Activated T-cell treated with anti-CD3 and anti-CD28 coated beads, Interleukin-2, amount 50 U/mL, for 72 hours (primary cell): ENCODE results near the gene LAG3. TPM values are rescaled to one million over a fixed set of nuclear protein-coding genes. Genes with fewer than 3 reads are reported as not detected.

Experiments used
- ATAC-seq, 2 donors: fragments of 150-1000 bp; cut with Tn5 transposase; replicated peaks in 1 of 2; 2 replicates each; pipeline ENCODE4 v1.10.0; 2021; ENCODE audit warnings: moderate library complexity in 2 of 2, mild to moderate bottlenecking in 1 of 2
- DNase-seq, 2 donors: peaks; one replicate each; pipeline ENCODE4 v3.0.0; 2021 to 2022; ENCODE audit warnings: mixed read lengths in 1 of 2
- H3K27ac Mint-ChIP-seq: one replicate; pipeline ENCODE4 v1.8.0; 2022; ENCODE audit warnings: mild to moderate bottlenecking, moderate library complexity, mixed read lengths
- H3K27me3 Mint-ChIP-seq: one replicate; pipeline ENCODE4 v1.8.0; 2022; ENCODE audit warnings: low read depth, mixed read lengths
- H3K36me3 Mint-ChIP-seq, 2 donors: one replicate each; pipeline ENCODE4 v1.8.0; 2022; ENCODE audit warnings: mixed read lengths in 2 of 2, mild to moderate bottlenecking in 1 of 2; ENCODE audit not compliant: insufficient read depth in 2 of 2
- H3K4me1 Mint-ChIP-seq: one replicate; pipeline ENCODE4 v1.8.0; 2022; ENCODE audit warnings: low read depth, mixed read lengths
- H3K4me3 Mint-ChIP-seq, 2 donors: one replicate each; pipeline ENCODE4 v1.8.0; 2022; ENCODE audit warnings: mild to moderate bottlenecking in 2 of 2, mixed read lengths in 2 of 2, moderate library complexity in 2 of 2
- H3K9me3 Mint-ChIP-seq, 2 donors: one replicate each; pipeline ENCODE4 v1.8.0; 2022; ENCODE audit warnings: mixed read lengths in 2 of 2
- total RNA-seq, 2 donors: library from RNA; stranded (reverse); gene quantifications; one replicate each; pipeline ENCODE4 v1.2.3, GENCODE V29; 2022

Gene LAG3
- total RNA-seq, 2 donors from 2014 or later, result 117 to 188 TPM

GRCh38 chr12:6818645-6819044 lies 46.3 kb downstream of the LAG3 start:
- no peak overlapping the region for H3K27ac Mint-ChIP-seq
- H3K27me3 Mint-ChIP-seq, result peaks cover 15% of the 10 kb centered on the region

GRCh38 chr12:6819106-6820030 lies 47.0 kb downstream of the LAG3 start:
- H3K4me3 Mint-ChIP-seq, result no peak overlapping the region
- ATAC-seq (no peak), DNase-seq (no peak)
- H3K27me3 Mint-ChIP-seq, result peaks cover 16% of the 10 kb centered on the region
- H3K27ac Mint-ChIP-seq, result no peak overlapping the region
- H3K4me1 Mint-ChIP-seq, result peaks cover 9% of the 10 kb centered on the region
- peaks cover 6 to 7% of the 10 kb centered on the region in 2 donors for H3K36me3 Mint-ChIP-seq
- no peaks in the 10 kb centered on the region for H3K9me3 Mint-ChIP-seq

More at GRCh38 chr12:6818645-6819044, 46.3 kb downstream of the LAG3 start:
- no peak for DNase-seq
- no peaks in the 10 kb centered on the region for H3K9me3 Mint-ChIP-seq
- peaks cover 6 to 7% of the 10 kb centered on the region in 2 donors for H3K36me3 Mint-ChIP-seq
- ATAC-seq, result no peak
- H3K4me1 Mint-ChIP-seq, result peaks cover 9% of the 10 kb centered on the region
- no peak overlapping the region for H3K4me3 Mint-ChIP-seq

- H3K27ac Mint-ChIP-seq, result no peak overlapping the region
- peaks cover 9% of the 10 kb centered on the region for H3K4me1 Mint-ChIP-seq
- no peaks in the 10 kb centered on the region for H3K9me3 Mint-ChIP-seq
- H3K36me3 Mint-ChIP-seq, result peaks cover 6% of the 10 kb centered on the region in 2 donors
- no peak for DNase-seq
- H3K4me3 Mint-ChIP-seq, result no peak overlapping the region
- H3K27me3 Mint-ChIP-seq, result peaks cover 24% of the 10 kb centered on the region
- ATAC-seq, result no peak
Observed at GRCh38 chr12:6820166-6820565, 47.8 kb downstream of the LAG3 start.

GRCh38 chr12:6821591-6822425 lies 49.5 kb downstream of the LAG3 start, which contains the start of gene GPR162:
Gene GPR162, plus strand, starts transcription at chr12:6821821. Its CDS starts 2,078 bp downstream, at chr12:6823899.
- Mint-ChIP-seq H3K27me3 (peaks cover 37% of the 10 kb centered on the region), H3K27ac (no peak within 1 kb of the TSS), H3K4me1 (peaks cover 14% of the 10 kb centered on the region), H3K9me3 (no peaks in the 10 kb centered on the region), H3K36me3 (peaks cover 6% of the 10 kb centered on the region in 2 donors), H3K4me3 (peak within 1 kb of the TSS; percentile 57 to 69)
- ATAC-seq, result peak; percentile 4 to 6
- DNase-seq, result no peak

- Mint-ChIP-seq H3K27me3 (peaks cover 45% of the 10 kb centered on the region), H3K36me3 (peaks cover 4% of the 10 kb centered on the region in 2 donors), H3K9me3 (no peaks in the 10 kb centered on the region), H3K27ac (no peak overlapping the region), H3K4me1 (peaks cover 20% of the 10 kb centered on the region), H3K4me3 (peak overlapping the region in 1 of 2 donors; percentile 40)
- ATAC-seq, result no peak
- no peak for DNase-seq
Observed at GRCh38 chr12:6822426-6823135, 50.3 kb downstream of the LAG3 start.

- H3K36me3 Mint-ChIP-seq, result peaks cover 0 to 2% of the 10 kb centered on the region in 2 donors
- no peaks in the 10 kb centered on the region for H3K9me3 Mint-ChIP-seq
- H3K4me1 Mint-ChIP-seq, result peaks cover 26% of the 10 kb centered on the region
- no peak for ATAC-seq
- H3K27ac Mint-ChIP-seq, result no peak overlapping the region
- peaks cover 53% of the 10 kb centered on the region for H3K27me3 Mint-ChIP-seq
- no peak for DNase-seq
- no peak overlapping the region for H3K4me3 Mint-ChIP-seq
Observed at GRCh38 chr12:6823182-6824084, 51.1 kb downstream of the LAG3 start.

GRCh38 chr12:6824085-6824775 lies 51.9 kb downstream of the LAG3 start:
- H3K4me1 Mint-ChIP-seq, result peaks cover 30% of the 10 kb centered on the region
- peaks cover 59% of the 10 kb centered on the region for H3K27me3 Mint-ChIP-seq
- H3K4me3 Mint-ChIP-seq, result no peak overlapping the region
- no peak for ATAC-seq
- no peaks in the 10 kb centered on the region for H3K9me3 Mint-ChIP-seq
- DNase-seq, result no peak
- no peak overlapping the region for H3K27ac Mint-ChIP-seq
- peaks cover 0 to 2% of the 10 kb centered on the region in 2 donors for H3K36me3 Mint-ChIP-seq

GRCh38 chr12:6824901-6825381 lies 52.6 kb downstream of the LAG3 start:
- Mint-ChIP-seq H3K4me3 (no peak overlapping the region), H3K9me3 (no peaks in the 10 kb centered on the region), H3K27ac (no peak overlapping the region), H3K4me1 (peaks cover 35% of the 10 kb centered on the region), H3K36me3 (peaks cover 0 to 2% of the 10 kb centered on the region in 2 donors), H3K27me3 (peaks cover 60% of the 10 kb centered on the region)
- DNase-seq (no peak), ATAC-seq (no peak)

GRCh38 chr12:6825398-6826124 lies 53.2 kb downstream of the LAG3 start:
- peaks cover 0 to 3% of the 10 kb centered on the region in 2 donors for H3K36me3 Mint-ChIP-seq
- peaks cover 35% of the 10 kb centered on the region for H3K4me1 Mint-ChIP-seq
- no peaks in the 10 kb centered on the region for H3K9me3 Mint-ChIP-seq
- H3K27me3 Mint-ChIP-seq, result peaks cover 61% of the 10 kb centered on the region
- peak; percentile 69 to 72 for ATAC-seq
- H3K27ac Mint-ChIP-seq, result no peak overlapping the region
- peak; percentile 84 to 90 for DNase-seq
- H3K4me3 Mint-ChIP-seq, result peak overlapping the region; percentile 25 to 38

- Mint-ChIP-seq H3K4me3 (no peak overlapping the region), H3K4me1 (peaks cover 28% of the 10 kb centered on the region), H3K9me3 (no peaks in the 10 kb centered on the region), H3K27me3 (peaks cover 68% of the 10 kb centered on the region), H3K27ac (no peak overlapping the region), H3K36me3 (peaks cover 0 to 3% of the 10 kb centered on the region in 2 donors)
- ATAC-seq (no peak), DNase-seq (no peak)
Observed at GRCh38 chr12:6826125-6826733, 53.9 kb downstream of the LAG3 start.
